ENCODE results near the gene CD82. TPM values are rescaled to one million over a fixed set of nuclear protein-coding genes. Genes with fewer than 3 reads are reported as not detected.

Gene CD82
- total RNA-seq, 1 donor from 2014 or later: 22.3 TPM

Other genes with a start within 250 kb of the CD82 start
- gene TSPAN18, start 161.3 kb downstream of the CD82 start, total RNA-seq: 2.6 and 6.7 TPM in 2 replicates

Data from renal cortical epithelial cell (primary cell).